MM.1S (cell line): ENCODE results near the gene TSPEAR.

Experiments used
- CTCF ChIP-seq: fragments of 300-600 bp; sonication (generic); IDR thresholded peaks from 2 replicates; pipeline ENCODE4 v1.5.1; 2016; ENCODE audit warnings: antibody characterized with exemption, low read length, mixed read lengths
- EZH2 ChIP-seq: fragments of 300-600 bp; sonication (generic); optimal IDR thresholded peaks from 2 replicates; pipeline ENCODE3; 2017; ENCODE audit warnings: low read depth, mild to moderate bottlenecking, antibody characterized with exemption, low read length, mixed read lengths

DNA sequence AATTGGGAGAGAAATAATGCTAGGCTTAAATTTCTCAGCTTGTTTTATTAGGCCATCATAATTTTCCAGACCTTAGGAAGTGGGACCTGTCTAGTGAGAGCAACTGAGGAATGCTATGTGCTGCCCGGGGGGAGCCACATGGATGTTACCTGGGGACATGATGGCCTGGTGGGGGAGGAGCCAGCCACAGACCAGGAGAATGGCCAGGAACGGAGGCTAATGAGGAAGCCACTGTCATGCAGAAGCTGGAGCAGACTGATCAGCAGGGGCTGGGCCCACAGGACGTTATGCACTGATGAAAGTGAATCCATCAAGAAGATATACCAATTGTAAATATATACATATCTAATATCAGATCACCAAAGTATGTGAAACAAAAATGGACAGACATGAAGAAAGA, 166.8 kb downstream of the TSPEAR start:
- TF ChIP-seq CTCF (no peak), EZH2 (no peak)
